ENCODE measurements around the gene MIB1. TPM values are rescaled to one million over a fixed set of nuclear protein-coding genes. Genes with fewer than 3 reads are reported as not detected.

MIB1 gene
- total RNA-seq, 2 experiments from 2014 or later = 24.7 to 33.6 TPM

GRCh38 chr18:21894619-21895367, 154.2 kb downstream of the MIB1 start:
- ATAC-seq (no peak), DNase-seq (no peak)
- ChIA-PET POLR2A (no interaction called here), CTCF (no interaction called here)
- Mint-ChIP-seq H3K27ac (no peak overlapping the region), H3K36me3 (ENCODE audit: low read depth) (no peaks in the 10 kb centered on the region), H3K9me3 (ENCODE audit: low read depth) (no peaks in the 10 kb centered on the region), H3K4me3 (no peak overlapping the region), H3K4me1 (peaks cover 4% of the 10 kb centered on the region), H3K27me3 (peaks cover 20% of the 10 kb centered on the region)
- intact Hi-C loops (cut with DNase I, micrococcal nuclease) = loop anchor here in 1 of 2 experiments (5.0 to 10.0 kb wide), 3 partner anchors 52 to 810 kb away; no protein-coding TSS in a partner anchor

- H3K4me3 Mint-ChIP-seq = no peak overlapping the region
- H3K36me3 Mint-ChIP-seq (ENCODE audit: low read depth) = no peaks in the 10 kb centered on the region
- DNase-seq = no peak
- no peak overlapping the region for H3K27ac Mint-ChIP-seq
- ChIA-PET POLR2A (no interaction called here), CTCF (interaction anchor here (0.7 kb wide), 1 partner anchor 101 kb away, joined by 3 read pairs; no protein-coding TSS in a partner anchor)
- no peaks in the 10 kb centered on the region for H3K9me3 Mint-ChIP-seq (ENCODE audit: low read depth)
- no peak for ATAC-seq
- peaks cover 13% of the 10 kb centered on the region for H3K27me3 Mint-ChIP-seq
- peaks cover 4% of the 10 kb centered on the region for H3K4me1 Mint-ChIP-seq
- intact Hi-C loops (cut with DNase I, micrococcal nuclease) = loop anchor here in 1 of 2 experiments (1.0 to 10.0 kb wide), 4 partner anchors 59 to 808 kb away; no protein-coding TSS in a partner anchor
Measured at GRCh38 chr18:21896732-21897336, 156.2 kb downstream of the MIB1 start.

DNA sequence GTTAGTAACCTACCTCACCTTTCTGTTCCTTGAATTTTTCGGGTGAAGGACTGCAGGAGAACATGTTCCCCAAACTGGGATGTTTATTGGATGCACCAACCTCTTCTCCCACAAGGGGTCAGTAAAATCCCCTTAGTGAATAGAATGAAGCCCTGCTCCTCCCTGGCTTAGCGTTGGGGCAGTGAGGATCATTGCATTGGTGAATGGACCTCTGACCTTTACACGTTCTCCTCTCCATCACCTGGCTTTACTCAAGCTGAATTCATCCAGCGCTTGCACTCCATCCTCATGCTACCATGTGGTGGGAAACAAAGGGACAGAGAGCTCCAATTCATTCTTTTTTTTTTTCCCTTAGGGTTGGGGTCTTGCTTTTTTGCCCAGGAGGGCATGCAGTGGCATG, 157.2 kb downstream of the MIB1 start:
- CTCF ChIA-PET = interaction anchor here (0.6 to 1.3 kb wide), 6 partner anchors 26 to 700 kb away, joined by 3 to 5 read pairs (median 3); no protein-coding TSS in a partner anchor
- Mint-ChIP-seq H3K4me1 (peaks cover 4% of the 10 kb centered on the region), H3K27ac (no peak overlapping the region), H3K36me3 (ENCODE audit: low read depth) (no peaks in the 10 kb centered on the region), H3K27me3 (peaks cover 13% of the 10 kb centered on the region), H3K4me3 (no peak overlapping the region), H3K9me3 (ENCODE audit: low read depth) (no peaks in the 10 kb centered on the region)
- ATAC-seq (no peak), DNase-seq (peak; percentile 36)
- POLR2A ChIA-PET = no interaction called here
- intact Hi-C loops (cut with DNase I, micrococcal nuclease) = loop anchor here (1.0 to 10.0 kb wide), 4 partner anchors 58 to 807 kb away; no protein-coding TSS in a partner anchor

GRCh38 chr18:21900605-21901352, 160.2 kb downstream of the MIB1 start:
- H3K4me3 Mint-ChIP-seq = no peak overlapping the region

GRCh38 chr18:21901423-21901945, 160.9 kb downstream of the MIB1 start:
- peaks cover 4% of the 10 kb centered on the region for H3K4me1 Mint-ChIP-seq
- ChIA-PET CTCF (interaction anchor here (0.6 kb wide), 1 partner anchor 506 kb away, joined by 3 read pairs; no protein-coding TSS in a partner anchor), POLR2A (no interaction called here)
- H3K27me3 Mint-ChIP-seq = peaks cover 10% of the 10 kb centered on the region
- intact Hi-C loops (cut with DNase I, micrococcal nuclease) = no loop called here
- H3K4me3 Mint-ChIP-seq = no peak overlapping the region
- DNase-seq (no peak), ATAC-seq (no peak)
- no peak overlapping the region for H3K27ac Mint-ChIP-seq
- no peaks in the 10 kb centered on the region for H3K9me3 Mint-ChIP-seq (ENCODE audit: low read depth)
- H3K36me3 Mint-ChIP-seq (ENCODE audit: low read depth) = no peaks in the 10 kb centered on the region

More at GRCh38 chr18:21900605-21901352, 160.2 kb downstream of the MIB1 start:
- Mint-ChIP-seq H3K27me3 (peaks cover 12% of the 10 kb centered on the region), H3K36me3 (ENCODE audit: low read depth) (no peaks in the 10 kb centered on the region), H3K4me1 (peaks cover 4% of the 10 kb centered on the region), H3K9me3 (ENCODE audit: low read depth) (no peaks in the 10 kb centered on the region), H3K27ac (no peak overlapping the region)
- no peak for DNase-seq
- CTCF ChIA-PET = no interaction called here
- ATAC-seq = no peak
- intact Hi-C loops (cut with DNase I, micrococcal nuclease) = no loop called here
- POLR2A ChIA-PET = no interaction called here

DNA sequence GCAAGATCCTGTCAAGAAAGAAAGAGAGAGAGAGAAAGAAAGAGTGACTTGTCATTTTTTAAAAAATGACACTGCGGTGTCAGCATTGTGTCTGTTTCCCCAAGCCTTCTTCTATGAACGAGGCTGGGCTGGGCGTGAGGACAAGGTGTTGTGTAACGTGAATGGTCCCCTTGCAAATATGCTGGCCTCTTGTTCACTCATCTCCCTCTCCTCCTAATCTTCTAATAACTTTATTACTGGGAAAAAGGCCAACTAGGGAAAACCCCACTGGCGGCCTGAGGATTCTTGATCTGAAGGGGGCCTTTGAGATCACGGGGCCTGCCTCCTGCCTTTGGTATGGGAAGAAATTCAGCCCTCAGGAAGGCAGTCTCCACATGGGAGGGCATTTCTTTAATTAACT, 163.1 kb downstream of the MIB1 start:
- no peaks in the 10 kb centered on the region for H3K9me3 Mint-ChIP-seq (ENCODE audit: low read depth)
- no peaks in the 10 kb centered on the region for H3K4me1 Mint-ChIP-seq
- no peak for ATAC-seq
- H3K27ac Mint-ChIP-seq = no peak overlapping the region
- ChIA-PET POLR2A (no interaction called here), CTCF (no interaction called here)
- intact Hi-C loops (cut with DNase I, micrococcal nuclease) = no loop called here
- DNase-seq = no peak
- H3K27me3 Mint-ChIP-seq = peaks cover 7% of the 10 kb centered on the region
- H3K36me3 Mint-ChIP-seq (ENCODE audit: low read depth) = no peaks in the 10 kb centered on the region
- H3K4me3 Mint-ChIP-seq = no peak overlapping the region

GRCh38 chr18:21904856-21905255, 164.3 kb downstream of the MIB1 start:
- no peak for DNase-seq
- Mint-ChIP-seq H3K4me3 (no peak overlapping the region), H3K4me1 (no peaks in the 10 kb centered on the region), H3K36me3 (ENCODE audit: low read depth) (no peaks in the 10 kb centered on the region), H3K9me3 (ENCODE audit: low read depth) (no peaks in the 10 kb centered on the region), H3K27me3 (peaks cover 7% of the 10 kb centered on the region), H3K27ac (no peak overlapping the region)
- ATAC-seq = no peak
- CTCF ChIA-PET = no interaction called here
- POLR2A ChIA-PET = no interaction called here
- intact Hi-C loops (cut with DNase I, micrococcal nuclease) = no loop called here

- intact Hi-C loops (cut with DNase I, micrococcal nuclease) = no loop called here
- H3K4me1 Mint-ChIP-seq = no peaks in the 10 kb centered on the region
- ChIA-PET POLR2A (no interaction called here), CTCF (interaction anchor here (1.0 to 1.5 kb wide), 2 partner anchors 10 to 14 kb away, joined by 3 read pairs; no protein-coding TSS in a partner anchor)
- no peak for DNase-seq
- ATAC-seq = no peak
- no peaks in the 10 kb centered on the region for H3K36me3 Mint-ChIP-seq (ENCODE audit: low read depth)
- H3K4me3 Mint-ChIP-seq = no peak overlapping the region
- H3K9me3 Mint-ChIP-seq (ENCODE audit: low read depth) = no peaks in the 10 kb centered on the region
- H3K27me3 Mint-ChIP-seq = peaks cover 14% of the 10 kb centered on the region
- no peak overlapping the region for H3K27ac Mint-ChIP-seq
Measured at GRCh38 chr18:21907451-21907850, 166.9 kb downstream of the MIB1 start.

DNA sequence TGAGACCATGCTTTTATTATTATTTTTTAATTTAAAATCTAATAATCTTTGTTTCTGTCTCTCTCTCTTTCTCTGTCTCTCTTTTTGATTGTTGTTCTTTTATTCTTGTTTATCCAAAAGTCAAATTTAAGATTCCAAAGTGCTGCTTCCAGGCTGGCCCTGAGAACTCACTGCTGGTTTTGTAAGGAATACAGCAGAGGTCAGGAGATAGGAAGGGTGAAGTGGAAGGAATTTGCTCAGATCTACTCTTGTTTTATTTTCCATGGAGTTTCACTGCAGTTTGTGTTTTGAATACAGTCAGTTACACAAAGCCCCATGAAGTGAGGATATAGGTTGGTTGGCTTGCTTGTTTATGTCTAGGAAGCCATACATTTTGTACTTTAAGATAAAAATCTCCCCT, 168.1 kb downstream of the MIB1 start:
- H3K4me3 Mint-ChIP-seq = no peak overlapping the region
- peaks cover 14% of the 10 kb centered on the region for H3K27me3 Mint-ChIP-seq
- ChIA-PET POLR2A (no interaction called here), CTCF (no interaction called here)
- intact Hi-C loops (cut with DNase I, micrococcal nuclease) = no loop called here
- ATAC-seq = no peak
- no peaks in the 10 kb centered on the region for H3K4me1 Mint-ChIP-seq
- no peaks in the 10 kb centered on the region for H3K36me3 Mint-ChIP-seq (ENCODE audit: low read depth)
- no peak for DNase-seq
- no peak overlapping the region for H3K27ac Mint-ChIP-seq
- H3K9me3 Mint-ChIP-seq (ENCODE audit: low read depth) = no peaks in the 10 kb centered on the region

- Mint-ChIP-seq H3K27ac (no peak overlapping the region), H3K4me3 (no peak overlapping the region), H3K27me3 (peaks cover 16% of the 10 kb centered on the region), H3K4me1 (no peaks in the 10 kb centered on the region), H3K36me3 (ENCODE audit: low read depth) (no peaks in the 10 kb centered on the region), H3K9me3 (ENCODE audit: low read depth) (no peaks in the 10 kb centered on the region)
- CTCF ChIA-PET = no interaction called here
- DNase-seq (no peak), ATAC-seq (no peak)
- intact Hi-C loops (cut with DNase I, micrococcal nuclease) = loop anchor here (5.0 to 10.0 kb wide), 2 partner anchors 124 to 651 kb away; no protein-coding TSS in a partner anchor
- POLR2A ChIA-PET = no interaction called here
Measured at GRCh38 chr18:21910906-21911305, 170.3 kb downstream of the MIB1 start.

DNA sequence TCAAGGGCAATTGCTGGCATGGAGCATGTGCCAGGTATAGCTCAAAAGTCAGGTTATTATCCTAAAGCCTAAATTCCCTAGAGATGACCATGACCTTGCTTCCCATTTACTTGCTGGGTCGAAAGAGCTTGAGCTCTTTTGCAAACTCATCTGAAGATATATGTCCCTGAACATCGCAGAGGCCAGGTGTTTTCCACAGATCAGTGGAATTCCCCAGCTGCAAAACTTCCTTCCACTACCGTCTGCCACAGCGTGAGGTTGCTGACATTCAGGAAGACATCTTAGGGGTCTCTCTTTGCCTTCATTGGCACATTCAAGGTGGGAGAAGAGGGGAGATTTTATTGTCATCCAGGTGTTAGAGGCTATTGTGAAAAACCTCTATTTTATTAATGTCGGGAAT, 171.0 kb downstream of the MIB1 start:
- ATAC-seq (no peak), DNase-seq (no peak)
- intact Hi-C loops (cut with DNase I, micrococcal nuclease) = loop anchor here (5.0 to 10.0 kb wide), 2 partner anchors 123 to 651 kb away; no protein-coding TSS in a partner anchor
- ChIA-PET POLR2A (no interaction called here), CTCF (no interaction called here)
- no peak overlapping the region for H3K27ac Mint-ChIP-seq
- H3K36me3 Mint-ChIP-seq (ENCODE audit: low read depth) = no peaks in the 10 kb centered on the region
- H3K9me3 Mint-ChIP-seq (ENCODE audit: low read depth) = no peaks in the 10 kb centered on the region
- H3K4me1 Mint-ChIP-seq = no peaks in the 10 kb centered on the region
- peaks cover 16% of the 10 kb centered on the region for H3K27me3 Mint-ChIP-seq
- H3K4me3 Mint-ChIP-seq = no peak overlapping the region
